OCI-LY1 (cell line): ENCODE measurements around the gene IMMT.

Source experiments
- CTCF ChIP-seq: fragments of 200-600 bp; sonication (generic), shearing (Covaris generic); IDR thresholded peaks from 2 replicates; pipeline ENCODE4 v1.5.1; 2017; ENCODE audit warnings: mild to moderate bottlenecking, antibody characterized with exemption, low read length, moderate library complexity, mixed read lengths
- EZH2 ChIP-seq: fragments of 200-600 bp; sonication (generic), shearing (Covaris generic); IDR thresholded peaks from 2 replicates; pipeline ENCODE4 v1.8.0; 2017; ENCODE audit warnings: borderline replicate concordance, mixed run types, mild to moderate bottlenecking, antibody characterized with exemption, low read length, moderate library complexity, mixed read lengths

- TF ChIP-seq CTCF (no peak), EZH2 (no peak)
Measured at GRCh38 chr2:86140969-86141392, 54.3 kb downstream of the IMMT start.
